CD4-positive, alpha-beta T cell treated with Interleukin-15 for 4 hours (primary cell): Measurements from ENCODE around the gene LRRC3B.
"Not testable (repeated sequence)": the region's sequence is repeated elsewhere in the genome, so short reads cannot be mapped to it uniquely, and the experiment has no call there.

Experiments
- DNase-seq: peaks from one replicate; pipeline ENCODE4 v3.0.0-alpha.2; 2020; ENCODE audit warnings: low spot score

LRRC3B gene, protein sequence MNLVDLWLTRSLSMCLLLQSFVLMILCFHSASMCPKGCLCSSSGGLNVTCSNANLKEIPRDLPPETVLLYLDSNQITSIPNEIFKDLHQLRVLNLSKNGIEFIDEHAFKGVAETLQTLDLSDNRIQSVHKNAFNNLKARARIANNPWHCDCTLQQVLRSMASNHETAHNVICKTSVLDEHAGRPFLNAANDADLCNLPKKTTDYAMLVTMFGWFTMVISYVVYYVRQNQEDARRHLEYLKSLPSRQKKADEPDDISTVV

GRCh38 chr3:26622621-26623418 is at the start of gene LRRC3B:
LRRC3B (plus strand) TSS chr3:26622772; CDS start chr3:26709673, 86,901 bp downstream.
- no peak for DNase-seq

DNA sequence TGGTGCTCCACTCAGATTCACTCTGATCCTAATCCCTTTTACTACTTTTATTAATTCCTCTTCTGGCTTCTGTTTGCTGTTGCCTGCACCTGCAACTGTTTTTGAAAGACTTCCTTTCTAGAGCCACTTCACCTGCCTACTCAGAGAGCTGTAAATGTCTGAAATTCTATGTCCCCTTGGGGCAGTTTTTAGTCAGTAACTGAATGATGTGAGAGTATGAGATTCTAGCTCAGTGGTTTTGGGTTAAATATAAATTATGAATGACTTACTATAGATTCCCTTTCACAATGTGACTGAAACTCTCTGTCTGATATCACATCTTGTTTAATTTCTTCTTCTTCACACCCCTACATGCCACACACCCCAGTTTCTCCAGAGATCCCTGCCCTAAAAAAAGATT is 47.8 kb upstream of the LRRC3B start:
- DNase-seq = no peak

- DNase-seq = no peak
Observed at GRCh38 chr3:26579116-26579515, 43.5 kb upstream of the LRRC3B start.

DNA sequence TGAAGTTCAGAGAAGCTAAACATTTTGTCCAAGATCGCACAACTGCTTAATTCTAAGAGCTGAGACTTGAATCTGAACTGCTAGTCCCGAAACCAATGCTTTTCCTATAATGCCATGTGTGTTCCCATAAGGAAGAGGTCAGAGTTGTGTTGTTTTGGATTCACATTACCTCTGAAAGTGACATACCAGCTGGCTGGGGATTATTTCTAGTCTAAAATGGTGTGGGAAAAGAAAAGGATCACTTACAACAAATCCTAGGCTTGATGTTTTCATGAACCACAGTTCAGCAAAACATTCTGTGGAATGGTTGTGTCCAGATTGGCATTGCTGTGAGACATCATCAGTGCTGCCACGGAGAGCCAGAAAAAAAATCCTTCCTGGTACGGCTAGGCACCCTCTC is 35.0 kb upstream of the LRRC3B start:
- DNase-seq = no peak

GRCh38 chr3:26588931-26589330 is 33.6 kb upstream of the LRRC3B start:
- DNase-seq = no peak

- DNase-seq = no peak
Observed at GRCh38 chr3:26589678-26590077, 32.9 kb upstream of the LRRC3B start.

GRCh38 chr3:26590919-26591484 is 31.6 kb upstream of the LRRC3B start:
- no peak for DNase-seq

DNA sequence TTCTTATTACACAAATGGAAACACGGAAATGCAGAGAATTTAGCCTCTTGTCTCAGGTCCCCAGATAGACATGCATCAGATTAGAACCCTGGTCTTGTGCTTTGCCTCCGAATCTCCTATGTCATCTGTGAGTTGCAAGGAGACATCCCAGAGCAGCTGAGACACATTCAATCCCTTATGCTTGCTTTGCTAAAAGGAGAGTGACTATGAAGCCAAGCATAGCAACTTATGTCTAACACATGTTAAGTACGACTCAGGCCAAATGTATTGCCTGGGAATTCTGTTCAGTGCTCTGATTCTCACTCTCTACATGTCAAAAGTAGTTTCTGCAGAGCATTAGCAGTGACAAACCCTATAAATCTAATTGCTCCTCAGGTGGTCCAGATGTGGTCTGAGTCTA is 30.6 kb upstream of the LRRC3B start:
- DNase-seq = no peak

GRCh38 chr3:26592451-26592850 is 30.1 kb upstream of the LRRC3B start:
- no peak for DNase-seq

GRCh38 chr3:26596335-26596734 is 26.2 kb upstream of the LRRC3B start:
- no peak for DNase-seq

- not testable (repeated sequence) for DNase-seq
Observed at GRCh38 chr3:26603311-26603710, 19.3 kb upstream of the LRRC3B start.

- DNase-seq = not testable (repeated sequence)
Observed at GRCh38 chr3:26603771-26604170, 18.8 kb upstream of the LRRC3B start.

- DNase-seq = no peak
Observed at GRCh38 chr3:26614006-26614685, 8.4 kb upstream of the LRRC3B start.

DNA sequence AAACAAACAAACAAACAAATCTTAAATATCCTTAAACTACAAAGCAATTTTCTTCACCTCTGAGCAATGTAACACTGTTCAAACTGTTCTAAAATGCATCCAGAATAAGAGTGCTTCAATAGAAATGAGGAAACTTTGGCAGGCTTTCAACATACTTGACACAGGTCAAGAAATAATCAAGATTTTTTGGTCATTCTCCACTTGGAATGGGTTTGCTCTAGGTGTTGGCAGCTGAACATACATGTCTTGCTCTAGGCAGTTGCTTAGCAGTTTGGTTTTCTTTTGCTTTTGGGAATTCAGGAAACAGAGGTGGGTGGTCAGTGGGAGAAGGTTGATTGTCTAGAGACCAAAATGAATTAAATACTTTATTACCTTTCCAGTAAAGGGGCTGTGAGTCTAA is 1.4 kb upstream of the LRRC3B start:
- no peak for DNase-seq

DNA sequence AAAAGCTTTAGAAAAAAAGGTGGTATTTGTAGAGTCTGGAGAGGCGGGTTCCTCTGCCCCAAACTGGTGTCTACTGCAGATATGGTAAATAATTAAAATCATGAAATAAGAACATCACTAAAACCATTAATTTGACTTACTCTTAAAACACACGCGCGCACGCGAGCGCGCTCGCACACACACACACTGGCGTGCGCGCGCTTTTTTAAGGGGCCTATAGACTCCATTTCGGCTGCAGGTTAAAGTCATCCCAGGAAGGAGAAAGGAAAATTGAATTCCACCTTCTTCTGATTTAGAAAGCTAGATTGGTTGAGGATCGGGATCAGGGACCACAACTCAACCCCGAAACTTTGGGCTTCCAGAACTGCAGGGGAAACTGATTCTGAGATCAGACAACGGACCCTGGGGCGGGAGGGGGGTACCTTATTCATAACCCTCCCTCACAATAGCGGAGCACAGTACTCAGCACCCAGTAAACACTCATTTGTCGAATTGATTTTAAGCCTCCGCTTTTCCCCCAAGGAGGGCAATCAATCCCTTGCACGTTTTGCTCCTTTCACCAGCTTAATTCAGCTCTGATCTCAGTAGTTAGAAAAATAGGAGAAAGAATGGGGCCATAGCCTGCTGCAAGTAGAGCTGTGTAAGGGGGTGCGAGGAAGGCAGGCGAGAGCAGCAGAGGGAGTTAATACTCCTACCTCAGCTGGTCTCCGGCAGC is 509 bp upstream of the LRRC3B start:
- no peak for DNase-seq

- no peak for DNase-seq
Observed at GRCh38 chr3:26623419-26624208, 1.0 kb downstream of the LRRC3B start.

DNA sequence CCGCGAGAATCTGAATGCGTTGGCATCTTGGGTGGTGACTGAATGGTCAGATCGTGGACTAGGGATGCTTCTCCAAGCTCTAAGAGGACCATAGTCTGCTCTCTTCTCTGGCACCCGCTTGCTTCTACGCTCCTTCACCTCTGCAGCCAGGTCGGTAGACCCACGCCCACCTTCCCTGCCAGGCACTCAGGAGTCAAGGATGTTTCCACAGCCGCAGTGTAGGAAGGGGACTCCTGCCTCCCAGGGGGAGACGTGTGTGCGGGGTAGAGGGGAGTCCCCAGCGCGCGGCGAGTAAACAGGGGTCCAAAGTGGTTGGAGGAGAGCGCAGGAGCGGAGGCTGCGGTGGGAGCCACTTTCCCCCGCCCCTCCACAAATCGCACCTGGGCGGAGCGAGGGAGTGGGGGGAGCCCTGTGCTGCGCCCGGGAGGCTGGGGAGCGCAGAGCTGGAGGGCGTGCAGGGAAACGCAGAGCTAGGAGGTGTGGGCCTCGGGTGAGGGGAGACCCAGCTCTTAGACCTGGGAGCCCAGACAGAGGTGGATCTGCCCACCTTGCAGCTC is 1.7 kb downstream of the LRRC3B start:
- DNase-seq = no peak

DNA sequence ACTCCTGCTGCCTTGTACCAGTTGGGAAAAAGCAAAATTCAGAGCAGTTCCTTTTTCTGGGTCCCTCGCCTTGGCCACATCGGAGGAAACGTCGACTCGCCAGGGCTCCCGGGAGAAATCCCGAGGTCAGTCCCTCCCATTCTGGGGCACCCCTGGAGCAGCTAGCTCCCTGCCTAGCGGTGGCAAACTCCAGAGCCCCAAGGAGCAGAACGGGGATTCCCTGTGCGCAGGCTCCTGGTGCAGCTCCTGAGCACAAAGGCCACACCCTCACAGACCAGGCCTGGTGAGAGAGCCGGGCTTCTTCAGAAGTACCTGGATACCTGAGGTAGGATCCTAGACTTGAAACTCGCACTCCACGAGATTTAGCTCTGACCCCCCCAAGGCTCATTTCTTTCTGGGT is 2.6 kb downstream of the LRRC3B start:
- no peak for DNase-seq

- no peak for DNase-seq
Observed at GRCh38 chr3:26627080-26627479, 4.5 kb downstream of the LRRC3B start.

DNA sequence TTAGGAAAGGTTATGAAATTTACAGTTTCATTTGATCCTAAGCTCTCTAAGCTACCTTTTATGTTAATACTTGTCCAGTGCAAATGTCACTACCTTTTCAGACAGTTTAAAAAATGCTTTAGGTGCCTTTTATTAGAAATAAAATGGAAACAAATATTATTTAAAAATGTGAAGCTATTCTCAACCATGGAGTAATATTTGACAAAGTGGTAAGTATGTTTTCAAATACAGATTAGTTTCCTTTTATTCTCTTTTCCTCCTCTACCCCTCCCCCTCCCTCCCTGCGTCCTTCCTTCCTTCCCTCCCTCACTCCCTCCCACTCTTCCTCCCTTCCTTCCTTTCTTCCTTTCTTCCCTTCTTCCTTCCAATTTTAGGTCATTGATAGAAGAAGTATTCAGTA is 6.3 kb downstream of the LRRC3B start:
- no peak for DNase-seq
